GM23338 (cell line): Measurements from ENCODE around the gene DTX1. TPM values are rescaled to one million over a fixed set of nuclear protein-coding genes. Genes with fewer than 3 reads are reported as not detected.

Experiments
- ATAC-seq: fragments of 200-7000 bp; cut with Tn5 transposase; 3 replicates; pipeline ENCODE4 v1.9.1; 2020
- DNase-seq: peaks from one replicate; pipeline ENCODE4 v3.0.0-alpha.2; 2015; ENCODE audit warnings: low spot score
- H2AFZ ChIP-seq: fragments of 200-600 bp; sonication (generic); 2 replicates; pipeline ENCODE4 v1.8.0; 2016; ENCODE audit warnings: antibody characterized with exemption, mild to moderate bottlenecking, moderate library complexity
- H3F3A ChIP-seq: fragments of 200-600 bp; sonication (generic); replicated peaks from 2 replicates; pipeline ENCODE4 v1.8.0; 2017; ENCODE audit warnings: antibody characterized with exemption, mixed run types, low read depth
- H3K27ac ChIP-seq: fragments of 200-600 bp; sonication (generic); 2 replicates; pipeline ENCODE4 v1.6.1; 2016; ENCODE audit warnings: low read depth
- H3K27me3 ChIP-seq: fragments of 200-600 bp; sonication (generic); 2 replicates; pipeline ENCODE4 v1.8.0; 2016; ENCODE audit warnings: mild to moderate bottlenecking, mixed run types, moderate library complexity; ENCODE audit not compliant: insufficient read depth
- H3K36me3 ChIP-seq: fragments of 200-600 bp; sonication (generic); 2 replicates; pipeline ENCODE4 v1.8.0; 2016; ENCODE audit warnings: mild to moderate bottlenecking; ENCODE audit not compliant: insufficient read depth
- H3K4me1 ChIP-seq: fragments of 200-600 bp; sonication (generic); 2 replicates; pipeline ENCODE4 v1.8.0; 2016; ENCODE audit warnings: mild to moderate bottlenecking, moderate library complexity; ENCODE audit not compliant: insufficient read depth
- H3K4me2 ChIP-seq: fragments of 200-600 bp; sonication (generic); 2 replicates; pipeline ENCODE4 v1.7.1; 2017; ENCODE audit warnings: mixed run types
- H3K4me3 ChIP-seq: fragments of 200-600 bp; sonication (generic); 2 replicates; pipeline ENCODE4 v1.6.1; 2016; ENCODE audit warnings: mixed run types
- H3K79me2 ChIP-seq: fragments of 200-600 bp; sonication (generic); replicated peaks from 2 replicates; pipeline ENCODE4 v1.8.0; 2017; ENCODE audit warnings: mild to moderate bottlenecking; ENCODE audit not compliant: insufficient read depth
- H3K9me2 ChIP-seq: fragments of 200-600 bp; sonication (generic); 2 replicates; pipeline ENCODE4 v1.8.0; 2017; ENCODE audit not compliant: insufficient read depth
- H4K20me1 ChIP-seq: fragments of 200-600 bp; sonication (generic); replicated peaks from 2 replicates; pipeline ENCODE4 v1.8.0; 2017; ENCODE audit warnings: mild to moderate bottlenecking; ENCODE audit not compliant: insufficient read depth
- H3K27ac Mint-ChIP-seq: 2 replicates; pipeline ENCODE4 v1.8.0; 2020; ENCODE audit warnings: inconsistent platforms, mild to moderate bottlenecking, moderate library complexity, mixed read lengths
- H3K27me3 Mint-ChIP-seq: 3 replicates; pipeline ENCODE4 v1.8.0; 2022; ENCODE audit warnings: low read depth, mild to moderate bottlenecking, moderate library complexity, mixed read lengths, inconsistent platforms; ENCODE audit not compliant: insufficient read depth, poor library complexity
- H3K36me3 Mint-ChIP-seq: 3 replicates; pipeline ENCODE4 v1.8.0; 2021; ENCODE audit warnings: low read depth, mild to moderate bottlenecking, inconsistent platforms, moderate library complexity, mixed read lengths
- H3K4me1 Mint-ChIP-seq: 3 replicates; pipeline ENCODE4 v1.8.0; 2020; ENCODE audit warnings: mild to moderate bottlenecking, inconsistent platforms, mixed read lengths
- H3K4me3 Mint-ChIP-seq: 3 replicates; pipeline ENCODE4 v1.8.0; 2021; ENCODE audit warnings: moderate library complexity, mild to moderate bottlenecking, inconsistent platforms, mixed read lengths
- H3K9me3 Mint-ChIP-seq: 3 replicates; pipeline ENCODE4 v1.8.0; 2020; ENCODE audit warnings: moderate library complexity, mild to moderate bottlenecking, inconsistent platforms, mixed read lengths
- CREB1 ChIP-seq: fragments of 250-450 bp; sonication (Bioruptor Pico); IDR thresholded peaks from 2 replicates; pipeline ENCODE4 v1.5.0; 2020; ENCODE audit warnings: low read depth, mild to moderate bottlenecking, moderate library complexity
- CTCF ChIP-seq, 2 experiments: fragments of 200-600 bp in 1 of 2; sonication (generic) in 1 of 2; conservative IDR thresholded peaks; 2 replicates each; pipeline versions ENCODE4 v1.5.1 to v1.6.1; 2016 to 2017; ENCODE audit warnings: antibody characterized with exemption in 2 of 2, low read depth in 2 of 2, mild to moderate bottlenecking in 2 of 2, moderate library complexity in 1 of 2
- ETS1 ChIP-seq: IDR thresholded peaks from 2 replicates; pipeline ENCODE4 v1.6.1; 2016; ENCODE audit warnings: antibody characterized with exemption
- EZH2phosphoT487 ChIP-seq: fragments of 200-600 bp; sonication (generic); IDR thresholded peaks from one replicate; pipeline ENCODE4 v1.8.1; 2018; ENCODE audit warnings: antibody characterized with exemption; ENCODE audit not compliant: unreplicated experiment
- NANOG ChIP-seq: IDR thresholded peaks from 2 replicates; pipeline ENCODE4 v1.6.1; 2016; ENCODE audit warnings: antibody characterized with exemption, borderline replicate concordance
- STAT1 ChIP-seq: IDR thresholded peaks from one replicate; pipeline ENCODE4 v1.6.1; 2016; ENCODE audit warnings: antibody characterized with exemption; ENCODE audit not compliant: unreplicated experiment
- ZNF114 ChIP-seq: fragments of 250-450 bp; sonication (Bioruptor Pico); IDR thresholded peaks from 2 replicates; pipeline ENCODE4 v1.5.0; 2020; ENCODE audit warnings: mild to moderate bottlenecking, moderate library complexity
- polyA plus RNA-seq: library from polyadenylated mRNA; unstranded; fragments of >200 nt; fragmentation: Nextera tagmentation; extraction: Ambion mirVana; gene quantifications from 2 replicates; pipeline ENCODE4 v1.2.1, GENCODE V29; 2016
- total RNA-seq: library from RNA; depleted of rRNA; stranded (reverse); fragments of >200 nt; shearing (Covaris generic); gene quantifications from 2 replicates; pipeline ENCODE4 v1.2.3, GENCODE V29; 2014
- TF ChIP-seq, protein P1 (sequence below): IDR thresholded peaks from one replicate; pipeline ENCODE4 v1.6.1; 2018; ENCODE audit warnings: antibody characterized with exemption; ENCODE audit not compliant: unreplicated experiment
- TF ChIP-seq, protein P2 (sequence below): fragments of 250-450 bp; sonication (Bioruptor Pico); IDR thresholded peaks from 2 replicates; pipeline ENCODE4 v1.5.0; 2020; ENCODE audit warnings: mild to moderate bottlenecking, moderate library complexity

DTX1 gene
- total and polyA plus RNA-seq, 2 experiments from 2014 or later: 1.6 to 9.0 TPM

GRCh38 chr12:113120670-113121370 is 64.3 kb downstream of the DTX1 start (continued):
- TF ChIP-seq, protein P1, sequence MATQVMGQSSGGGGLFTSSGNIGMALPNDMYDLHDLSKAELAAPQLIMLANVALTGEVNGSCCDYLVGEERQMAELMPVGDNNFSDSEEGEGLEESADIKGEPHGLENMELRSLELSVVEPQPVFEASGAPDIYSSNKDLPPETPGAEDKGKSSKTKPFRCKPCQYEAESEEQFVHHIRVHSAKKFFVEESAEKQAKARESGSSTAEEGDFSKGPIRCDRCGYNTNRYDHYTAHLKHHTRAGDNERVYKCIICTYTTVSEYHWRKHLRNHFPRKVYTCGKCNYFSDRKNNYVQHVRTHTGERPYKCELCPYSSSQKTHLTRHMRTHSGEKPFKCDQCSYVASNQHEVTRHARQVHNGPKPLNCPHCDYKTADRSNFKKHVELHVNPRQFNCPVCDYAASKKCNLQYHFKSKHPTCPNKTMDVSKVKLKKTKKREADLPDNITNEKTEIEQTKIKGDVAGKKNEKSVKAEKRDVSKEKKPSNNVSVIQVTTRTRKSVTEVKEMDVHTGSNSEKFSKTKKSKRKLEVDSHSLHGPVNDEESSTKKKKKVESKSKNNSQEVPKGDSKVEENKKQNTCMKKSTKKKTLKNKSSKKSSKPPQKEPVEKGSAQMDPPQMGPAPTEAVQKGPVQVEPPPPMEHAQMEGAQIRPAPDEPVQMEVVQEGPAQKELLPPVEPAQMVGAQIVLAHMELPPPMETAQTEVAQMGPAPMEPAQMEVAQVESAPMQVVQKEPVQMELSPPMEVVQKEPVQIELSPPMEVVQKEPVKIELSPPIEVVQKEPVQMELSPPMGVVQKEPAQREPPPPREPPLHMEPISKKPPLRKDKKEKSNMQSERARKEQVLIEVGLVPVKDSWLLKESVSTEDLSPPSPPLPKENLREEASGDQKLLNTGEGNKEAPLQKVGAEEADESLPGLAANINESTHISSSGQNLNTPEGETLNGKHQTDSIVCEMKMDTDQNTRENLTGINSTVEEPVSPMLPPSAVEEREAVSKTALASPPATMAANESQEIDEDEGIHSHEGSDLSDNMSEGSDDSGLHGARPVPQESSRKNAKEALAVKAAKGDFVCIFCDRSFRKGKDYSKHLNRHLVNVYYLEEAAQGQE: no peak

- H3K4me1 Mint-ChIP-seq: peaks cover 4% of the 10 kb centered on the region; the same call in 2 of the 3 replicates
- no peaks in the 10 kb centered on the region for H3F3A ChIP-seq
- H3K36me3 ChIP-seq: no peaks in the 10 kb centered on the region
- DNase-seq (no peak), ATAC-seq (no peak)
- H3K9me2 ChIP-seq: no peaks in the 10 kb centered on the region
- no peak overlapping the region for H3K27ac Mint-ChIP-seq
- no peak overlapping the region for H3K27ac ChIP-seq
- H3K79me2 ChIP-seq: no peaks in the 10 kb centered on the region
- no peak overlapping the region for H2AFZ ChIP-seq
- peaks cover 7% of the 10 kb centered on the region; the same call in 2 of the 3 replicates for H3K36me3 Mint-ChIP-seq
- peaks cover 3% of the 10 kb centered on the region; the same call in 1 of the 2 replicates for H4K20me1 ChIP-seq
- no peak overlapping the region for H3K4me3 ChIP-seq
- H3K4me3 Mint-ChIP-seq: no peak overlapping the region
- H3K4me2 ChIP-seq: no peak overlapping the region
- peaks cover 10% of the 10 kb centered on the region for H3K27me3 Mint-ChIP-seq
- no peaks in the 10 kb centered on the region for H3K4me1 ChIP-seq
- H3K9me3 Mint-ChIP-seq: peaks cover 2% of the 10 kb centered on the region; the same call in 2 of the 3 replicates
- no peaks in the 10 kb centered on the region for H3K27me3 ChIP-seq
- TF ChIP-seq, protein P2, sequence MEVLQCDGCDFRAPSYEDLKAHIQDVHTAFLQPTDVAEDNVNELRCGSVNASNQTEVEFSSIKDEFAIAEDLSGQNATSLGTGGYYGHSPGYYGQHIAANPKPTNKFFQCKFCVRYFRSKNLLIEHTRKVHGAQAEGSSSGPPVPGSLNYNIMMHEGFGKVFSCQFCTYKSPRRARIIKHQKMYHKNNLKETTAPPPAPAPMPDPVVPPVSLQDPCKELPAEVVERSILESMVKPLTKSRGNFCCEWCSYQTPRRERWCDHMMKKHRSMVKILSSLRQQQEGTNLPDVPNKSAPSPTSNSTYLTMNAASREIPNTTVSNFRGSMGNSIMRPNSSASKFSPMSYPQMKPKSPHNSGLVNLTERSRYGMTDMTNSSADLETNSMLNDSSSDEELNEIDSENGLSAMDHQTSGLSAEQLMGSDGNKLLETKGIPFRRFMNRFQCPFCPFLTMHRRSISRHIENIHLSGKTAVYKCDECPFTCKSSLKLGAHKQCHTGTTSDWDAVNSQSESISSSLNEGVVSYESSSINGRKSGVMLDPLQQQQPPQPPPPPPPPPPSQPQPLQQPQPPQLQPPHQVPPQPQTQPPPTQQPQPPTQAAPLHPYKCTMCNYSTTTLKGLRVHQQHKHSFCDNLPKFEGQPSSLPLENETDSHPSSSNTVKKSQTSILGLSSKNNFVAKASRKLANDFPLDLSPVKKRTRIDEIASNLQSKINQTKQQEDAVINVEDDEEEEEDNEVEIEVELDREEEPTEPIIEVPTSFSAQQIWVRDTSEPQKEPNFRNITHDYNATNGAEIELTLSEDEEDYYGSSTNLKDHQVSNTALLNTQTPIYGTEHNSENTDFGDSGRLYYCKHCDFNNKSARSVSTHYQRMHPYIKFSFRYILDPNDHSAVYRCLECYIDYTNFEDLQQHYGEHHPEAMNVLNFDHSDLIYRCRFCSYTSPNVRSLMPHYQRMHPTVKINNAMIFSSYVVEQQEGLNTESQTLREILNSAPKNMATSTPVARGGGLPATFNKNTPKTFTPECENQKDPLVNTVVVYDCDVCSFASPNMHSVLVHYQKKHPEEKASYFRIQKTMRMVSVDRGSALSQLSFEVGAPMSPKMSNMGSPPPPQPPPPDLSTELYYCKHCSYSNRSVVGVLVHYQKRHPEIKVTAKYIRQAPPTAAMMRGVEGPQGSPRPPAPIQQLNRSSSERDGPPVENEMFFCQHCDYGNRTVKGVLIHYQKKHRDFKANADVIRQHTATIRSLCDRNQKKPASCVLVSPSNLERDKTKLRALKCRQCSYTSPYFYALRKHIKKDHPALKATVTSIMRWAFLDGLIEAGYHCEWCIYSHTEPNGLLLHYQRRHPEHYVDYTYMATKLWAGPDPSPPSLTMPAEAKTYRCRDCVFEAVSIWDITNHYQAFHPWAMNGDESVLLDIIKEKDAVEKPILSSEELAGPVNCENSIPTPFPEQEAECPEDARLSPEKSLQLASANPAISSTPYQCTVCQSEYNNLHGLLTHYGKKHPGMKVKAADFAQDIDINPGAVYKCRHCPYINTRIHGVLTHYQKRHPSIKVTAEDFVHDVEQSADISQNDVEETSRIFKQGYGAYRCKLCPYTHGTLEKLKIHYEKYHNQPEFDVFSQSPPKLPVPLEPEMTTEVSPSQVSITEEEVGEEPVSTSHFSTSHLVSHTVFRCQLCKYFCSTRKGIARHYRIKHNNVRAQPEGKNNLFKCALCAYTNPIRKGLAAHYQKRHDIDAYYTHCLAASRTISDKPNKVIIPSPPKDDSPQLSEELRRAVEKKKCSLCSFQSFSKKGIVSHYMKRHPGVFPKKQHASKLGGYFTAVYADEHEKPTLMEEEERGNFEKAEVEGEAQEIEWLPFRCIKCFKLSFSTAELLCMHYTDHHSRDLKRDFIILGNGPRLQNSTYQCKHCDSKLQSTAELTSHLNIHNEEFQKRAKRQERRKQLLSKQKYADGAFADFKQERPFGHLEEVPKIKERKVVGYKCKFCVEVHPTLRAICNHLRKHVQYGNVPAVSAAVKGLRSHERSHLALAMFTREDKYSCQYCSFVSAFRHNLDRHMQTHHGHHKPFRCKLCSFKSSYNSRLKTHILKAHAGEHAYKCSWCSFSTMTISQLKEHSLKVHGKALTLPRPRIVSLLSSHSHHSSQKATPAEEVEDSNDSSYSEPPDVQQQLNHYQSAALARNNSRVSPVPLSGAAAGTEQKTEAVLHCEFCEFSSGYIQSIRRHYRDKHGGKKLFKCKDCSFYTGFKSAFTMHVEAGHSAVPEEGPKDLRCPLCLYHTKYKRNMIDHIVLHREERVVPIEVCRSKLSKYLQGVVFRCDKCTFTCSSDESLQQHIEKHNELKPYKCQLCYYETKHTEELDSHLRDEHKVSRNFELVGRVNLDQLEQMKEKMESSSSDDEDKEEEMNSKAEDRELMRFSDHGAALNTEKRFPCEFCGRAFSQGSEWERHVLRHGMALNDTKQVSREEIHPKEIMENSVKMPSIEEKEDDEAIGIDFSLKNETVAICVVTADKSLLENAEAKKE (CRISPR knock-in tag): no peak
- TF ChIP-seq EZH2phosphoT487 (no peak), NANOG (no peak), ZNF114 (CRISPR knock-in tag) (no peak), CREB1 (no peak), CTCF (conservative IDR thresholded peaks at IDR 0.05; ENCODE audit: low read depth in 2 of 2) (no peak), ETS1 (no peak), STAT1 (no peak)
These were observed 71.3 kb downstream of the DTX1 start for GRCh38 chr12:113127791-113128199.
